HT-29 (cell line): ENCODE measurements around the gene CHCHD6. TPM values are rescaled to one million over a fixed set of nuclear protein-coding genes. Genes with fewer than 3 reads are reported as not detected.
"Not testable (repeated sequence)": the region's sequence is repeated elsewhere in the genome, so short reads cannot be mapped to it uniquely, and the experiment has no call there.

Experiments
- DNase-seq: peaks from one replicate; pipeline ENCODE4 v3.0.0-alpha.2; 2015; ENCODE audit warnings: low spot score
- total RNA-seq: library from RNA; depleted of rRNA; stranded (reverse); fragments of >200 nt; shearing (Covaris generic); gene quantifications from 2 replicates; pipeline ENCODE4 v1.2.3, GENCODE V29; 2014

CHCHD6 gene
- total RNA-seq, 1 experiment from 2014 or later: 36.8 TPM

- no peak for DNase-seq
These were observed 62.6 kb downstream of the CHCHD6 start for GRCh38 chr3:126766653-126767052.

- no peak for DNase-seq
These were observed 64.9 kb downstream of the CHCHD6 start for GRCh38 chr3:126768903-126769302.

- DNase-seq: no peak
These were observed 66.1 kb downstream of the CHCHD6 start for GRCh38 chr3:126770096-126770495.

GRCh38 chr3:126773167-126773566, 69.1 kb downstream of the CHCHD6 start:
- DNase-seq: peak; percentile 51

GRCh38 chr3:126773783-126774182, 69.7 kb downstream of the CHCHD6 start:
- DNase-seq: no peak

- no peak for DNase-seq
These were observed 73.3 kb downstream of the CHCHD6 start for GRCh38 chr3:126777366-126777765.

- DNase-seq: no peak
These were observed 76.6 kb downstream of the CHCHD6 start for GRCh38 chr3:126780666-126781065.

GRCh38 chr3:126781406-126781805, 77.4 kb downstream of the CHCHD6 start:
- DNase-seq: no peak

GRCh38 chr3:126781889-126782491, 78.0 kb downstream of the CHCHD6 start:
- DNase-seq: no peak

- DNase-seq: peak; percentile 94
These were observed 78.5 kb downstream of the CHCHD6 start for GRCh38 chr3:126782536-126782935.

- DNase-seq: no peak
These were observed 80.2 kb downstream of the CHCHD6 start for GRCh38 chr3:126784254-126784653.

GRCh38 chr3:126791320-126791719, 87.3 kb downstream of the CHCHD6 start:
- DNase-seq: not testable (repeated sequence)

- DNase-seq: no peak
These were observed 89.0 kb downstream of the CHCHD6 start for GRCh38 chr3:126792998-126793397.

GRCh38 chr3:126797563-126797962, 93.5 kb downstream of the CHCHD6 start:
- DNase-seq: no peak

GRCh38 chr3:126798521-126798920, 94.5 kb downstream of the CHCHD6 start:
- DNase-seq: no peak

- DNase-seq: no peak
These were observed 95.1 kb downstream of the CHCHD6 start for GRCh38 chr3:126799099-126799498.

GRCh38 chr3:126801312-126801711, 97.3 kb downstream of the CHCHD6 start:
- peak; percentile 60 for DNase-seq

- no peak for DNase-seq
These were observed 103.8 kb downstream of the CHCHD6 start for GRCh38 chr3:126807795-126808194.

GRCh38 chr3:126811530-126811929, 107.5 kb downstream of the CHCHD6 start:
- no peak for DNase-seq

GRCh38 chr3:126816298-126816697, 112.3 kb downstream of the CHCHD6 start:
- no peak for DNase-seq

- no peak for DNase-seq
These were observed 113.1 kb downstream of the CHCHD6 start for GRCh38 chr3:126816986-126817777.

GRCh38 chr3:126817781-126818180, 113.7 kb downstream of the CHCHD6 start:
- DNase-seq: no peak

GRCh38 chr3:126818400-126819095, 114.5 kb downstream of the CHCHD6 start:
- no peak for DNase-seq
